Body of pancreas (tissue), 4 donors: Measurements from ENCODE around the gene NOVA2. TPM values are rescaled to one million over a fixed set of nuclear protein-coding genes. Genes with fewer than 3 reads are reported as not detected.
"Not testable (repeated sequence)": the region's sequence is repeated elsewhere in the genome, so short reads cannot be mapped to it uniquely, and the experiment has no call there.

ENCODE experiments used
- ATAC-seq: fragments of 150-250 bp; one replicate; pipeline ENCODE4 v1.9.1; 2016
- DNase-seq, 4 donors: peaks; one replicate each; pipeline ENCODE4 v3.0.0-alpha.2; 2019
- H3K27ac ChIP-seq, 4 donors: fragments of 200-600 bp; sonication (generic); 1 replicate in 3 of 4; 2 replicates in 1 of 4; pipeline versions ENCODE4 v1.5.1 to v1.6.1; 2016 to 2019; ENCODE audit warnings: mild to moderate bottlenecking in 1 of 4, mixed read lengths in 1 of 4, moderate library complexity in 1 of 4
- H3K27me3 ChIP-seq, 2 donors: fragments of 200-600 bp; sonication (generic); one replicate each; pipeline ENCODE4 v1.6.0; 2016; ENCODE audit warnings: mild to moderate bottlenecking in 1 of 2
- H3K36me3 ChIP-seq, 2 donors: fragments of 200-600 bp; sonication (generic); replicated peaks in 1 of 2; 2 replicates each; pipeline ENCODE4 v1.5.1; 2016; ENCODE audit warnings: low read depth in 2 of 2; ENCODE audit not compliant: insufficient read depth in 1 of 2
- H3K4me1 ChIP-seq: fragments of 200-600 bp; sonication (generic); one replicate; pipeline ENCODE4 v1.6.0; 2016
- H3K4me3 ChIP-seq, 2 donors: fragments of 200-600 bp; sonication (generic); 1 replicate in 1 of 2; 2 replicates in 1 of 2; pipeline ENCODE4 v1.5.1; 2016 to 2019
- H3K9me3 ChIP-seq, 3 donors: fragments of 200-600 bp; sonication (generic); 1 replicate in 2 of 3; 2 replicates in 1 of 3; pipeline ENCODE4 v1.5.1; 2016
- POLR2A ChIP-seq, 3 donors: fragments of 450-650 bp; IDR thresholded peaks; one replicate each; pipeline ENCODE4 v1.6.1; 2016; ENCODE audit warnings: antibody characterized with exemption in 3 of 3, mild to moderate bottlenecking in 2 of 3
- WGBS, 2 donors: methylation state at CpG; one replicate each; pipeline ENCODE4 v1.1.5; 2017; 5-methylcytosine and 5-hydroxymethylcytosine counted together
- intact Hi-C: fragments of 100-400 bp; cut with DNase I; formaldehyde crosslinking; loops from one replicate; pipeline ENCODE4 v1.15.1; 2023
- total RNA-seq, 2 donors: library from RNA; depleted of rRNA; stranded (reverse); fragments of >200 nt; gene quantifications; one replicate each; pipeline ENCODE4 v1.1.0, GENCODE V29; 2016
- TF ChIP-seq, protein P1 (sequence below), 7 experiments: fragments of 450-650 bp in 4 of 7; fragments of 200-600 bp in 3 of 7; sonication (generic) in 3 of 7; IDR thresholded peaks; one replicate each; pipeline ENCODE4 v1.5.1; 2016 to 2019; ENCODE audit warnings: antibody characterized with exemption in 7 of 7

The NOVA2 gene
- total RNA-seq, 2 donors from 2014 or later = 1.3 to 1.6 TPM

GRCh38 chr19:45899919-45900589, 73.6 kb downstream of the NOVA2 start:
- 74 to 90% methylated on average over 4 of the region's 4 CpGs for WGBS, 2 donors
- no peak overlapping the region for H3K4me3 ChIP-seq
- H3K27me3 ChIP-seq = no peaks in the 10 kb centered on the region
- intact Hi-C loops = no loop called here
- H3K27ac ChIP-seq = peak overlapping the region in 3 of 4 donors; percentile 15 to 76 (median 59)
- TF ChIP-seq POLR2A (IDR thresholded peaks at IDR 0.05) = no peak
- TF ChIP-seq, protein P1, sequence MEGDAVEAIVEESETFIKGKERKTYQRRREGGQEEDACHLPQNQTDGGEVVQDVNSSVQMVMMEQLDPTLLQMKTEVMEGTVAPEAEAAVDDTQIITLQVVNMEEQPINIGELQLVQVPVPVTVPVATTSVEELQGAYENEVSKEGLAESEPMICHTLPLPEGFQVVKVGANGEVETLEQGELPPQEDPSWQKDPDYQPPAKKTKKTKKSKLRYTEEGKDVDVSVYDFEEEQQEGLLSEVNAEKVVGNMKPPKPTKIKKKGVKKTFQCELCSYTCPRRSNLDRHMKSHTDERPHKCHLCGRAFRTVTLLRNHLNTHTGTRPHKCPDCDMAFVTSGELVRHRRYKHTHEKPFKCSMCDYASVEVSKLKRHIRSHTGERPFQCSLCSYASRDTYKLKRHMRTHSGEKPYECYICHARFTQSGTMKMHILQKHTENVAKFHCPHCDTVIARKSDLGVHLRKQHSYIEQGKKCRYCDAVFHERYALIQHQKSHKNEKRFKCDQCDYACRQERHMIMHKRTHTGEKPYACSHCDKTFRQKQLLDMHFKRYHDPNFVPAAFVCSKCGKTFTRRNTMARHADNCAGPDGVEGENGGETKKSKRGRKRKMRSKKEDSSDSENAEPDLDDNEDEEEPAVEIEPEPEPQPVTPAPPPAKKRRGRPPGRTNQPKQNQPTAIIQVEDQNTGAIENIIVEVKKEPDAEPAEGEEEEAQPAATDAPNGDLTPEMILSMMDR (IDR thresholded peaks at IDR 0.05) = no peak
- peaks cover 30% of the 10 kb centered on the region for H3K4me1 ChIP-seq
- no peaks in the 10 kb centered on the region for H3K9me3 ChIP-seq
- H3K36me3 ChIP-seq = peaks cover 0 to 4% of the 10 kb centered on the region in 2 donors
- no peak for DNase-seq
- ATAC-seq = no peak

- ATAC-seq (no peak), DNase-seq (no peak)
- peaks cover 30% of the 10 kb centered on the region for H3K4me1 ChIP-seq
- intact Hi-C loops = no loop called here
- H3K36me3 ChIP-seq = peaks cover 0 to 4% of the 10 kb centered on the region in 2 donors
- H3K9me3 ChIP-seq = no peaks in the 10 kb centered on the region
- H3K27ac ChIP-seq = no peak overlapping the region
- H3K27me3 ChIP-seq = no peaks in the 10 kb centered on the region
- no peak overlapping the region for H3K4me3 ChIP-seq
- WGBS, 2 donors = 90 to 93% methylated on average over 7 of the region's 7 CpGs
- TF ChIP-seq, protein P1 (IDR thresholded peaks at IDR 0.05) = no peak
- no peak for TF ChIP-seq POLR2A (IDR thresholded peaks at IDR 0.05)
These were observed 74.4 kb downstream of the NOVA2 start for GRCh38 chr19:45899253-45899652.

DNA sequence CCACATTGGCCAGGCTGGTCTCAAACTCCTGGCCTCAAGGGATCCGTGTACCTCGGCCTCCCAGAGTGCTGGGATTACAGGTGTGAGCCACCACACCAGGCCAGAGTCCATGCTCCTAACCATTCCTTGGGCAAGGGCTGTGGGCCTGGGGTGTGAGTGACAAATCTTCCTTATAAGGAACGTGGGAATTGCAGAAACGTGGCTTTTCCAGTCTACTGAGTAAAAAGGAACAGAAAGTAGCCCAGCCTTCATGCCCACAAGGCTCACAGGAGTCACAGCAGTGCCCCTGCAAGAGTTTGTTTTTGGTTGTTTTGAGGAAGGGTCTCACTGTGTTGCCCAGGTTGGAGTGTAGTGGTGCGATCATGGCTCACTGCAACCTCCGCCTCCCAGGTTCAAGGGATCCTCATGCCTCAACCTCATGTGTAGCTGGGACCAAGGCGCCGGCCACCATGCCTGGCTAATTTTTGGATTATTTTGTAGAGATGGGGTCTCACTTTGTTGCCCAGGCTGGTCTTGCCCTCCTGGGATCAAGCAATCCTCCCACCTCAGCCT, 76.3 kb downstream of the NOVA2 start:
- H3K27me3 ChIP-seq = no peaks in the 10 kb centered on the region
- no peak overlapping the region for H3K27ac ChIP-seq
- intact Hi-C loops = no loop called here
- peaks cover 0 to 4% of the 10 kb centered on the region in 2 donors for H3K36me3 ChIP-seq
- TF ChIP-seq, protein P1 (IDR thresholded peaks at IDR 0.05) = no peak
- TF ChIP-seq POLR2A (IDR thresholded peaks at IDR 0.05) = no peak
- WGBS, 2 donors = 89 to 100% methylated on average over 2 to 8 of the region's 8 CpGs
- no peaks in the 10 kb centered on the region for H3K9me3 ChIP-seq
- DNase-seq = no peak
- ATAC-seq = no peak
- peaks cover 23% of the 10 kb centered on the region for H3K4me1 ChIP-seq
- H3K4me3 ChIP-seq = no peak overlapping the region

- H3K27me3 ChIP-seq, intact Hi-C loops, H3K9me3 ChIP-seq, H3K4me3 ChIP-seq, H3K36me3 ChIP-seq, H3K27ac ChIP-seq, DNase-seq, ATAC-seq: not testable (repeated sequence)
- 90 to 93% methylated on average over 11 to 12 of the region's 12 CpGs for WGBS, 2 donors
- H3K4me1 ChIP-seq = peaks cover 16% of the 10 kb centered on the region
These were observed 77.6 kb downstream of the NOVA2 start for GRCh38 chr19:45895983-45896599.

GRCh38 chr19:45895519-45895972, 78.1 kb downstream of the NOVA2 start:
- Histone ChIP-seq H3K4me1 (peaks cover 11% of the 10 kb centered on the region), H3K9me3 (no peaks in the 10 kb centered on the region), H3K27ac (no peak overlapping the region), H3K36me3 (peaks cover 0 to 4% of the 10 kb centered on the region in 2 donors), H3K27me3 (no peaks in the 10 kb centered on the region), H3K4me3 (no peak overlapping the region)
- no peak for ATAC-seq
- WGBS, 2 donors = 72 to 81% methylated on average over 9 of the region's 9 CpGs
- intact Hi-C loops = no loop called here
- TF ChIP-seq, protein P1 (IDR thresholded peaks at IDR 0.05) = no peak
- TF ChIP-seq POLR2A (IDR thresholded peaks at IDR 0.05) = no peak
- no peak for DNase-seq
